Gastroesophageal sphincter (tissue), 4 donors: Measurements from ENCODE around the gene ZFP36. TPM values are rescaled to one million over a fixed set of nuclear protein-coding genes. Genes with fewer than 3 reads are reported as not detected.

Source experiments
- ATAC-seq: fragments of 150-250 bp; one replicate; pipeline ENCODE4 v1.9.1; 2016; ENCODE audit warnings: mild to moderate bottlenecking, moderate library complexity
- H3K27ac ChIP-seq, 4 donors: fragments of 200-600 bp; sonication (generic) in 3 of 4; 1 replicate in 3 of 4; 2 replicates in 1 of 4; pipeline ENCODE4 v1.5.1; 2016 to 2019
- H3K27me3 ChIP-seq: fragments of 200-600 bp; sonication (generic); one replicate; pipeline ENCODE4 v1.5.1; 2019
- H3K36me3 ChIP-seq, 2 donors: fragments of 200-600 bp; sonication (generic); one replicate each; pipeline ENCODE4 v1.5.1; 2019; ENCODE audit warnings: control low read depth in 1 of 2
- H3K4me1 ChIP-seq, 3 donors: fragments of 200-600 bp; sonication (generic); 1 replicate in 2 of 3; 2 replicates in 1 of 3; pipeline ENCODE4 v1.5.1; 2016 to 2019; ENCODE audit warnings: control low read depth in 2 of 3
- H3K4me3 ChIP-seq, 2 donors: fragments of 200-600 bp; sonication (generic); one replicate each; pipeline ENCODE4 v1.5.1; 2019; ENCODE audit warnings: mild to moderate bottlenecking in 1 of 2, moderate library complexity in 1 of 2
- H3K9me3 ChIP-seq, 3 donors: fragments of 200-600 bp; sonication (generic); one replicate each; pipeline ENCODE4 v1.5.1; 2017 to 2019; ENCODE audit warnings: control low read depth in 2 of 3
- CTCF ChIP-seq, 4 experiments: fragments of 200-600 bp in 2 of 4; fragments of 450-650 bp in 2 of 4; sonication (generic) in 1 of 4; IDR thresholded peaks; one replicate each; pipeline ENCODE4 v1.5.1; 2017 to 2019; ENCODE audit warnings: antibody characterized with exemption in 4 of 4, mild to moderate bottlenecking in 2 of 4, moderate library complexity in 2 of 4
- EP300 ChIP-seq: sonication (generic); formaldehyde crosslinking; IDR thresholded peaks from one replicate; pipeline ENCODE4 v1.6.1; 2017; ENCODE audit warnings: antibody characterized with exemption, mild to moderate bottlenecking
- POLR2A ChIP-seq, 2 donors: fragments of 450-650 bp; IDR thresholded peaks; one replicate each; pipeline ENCODE4 v1.6.1; 2017; ENCODE audit warnings: antibody characterized with exemption in 2 of 2, mild to moderate bottlenecking in 2 of 2, moderate library complexity in 1 of 2
- POLR2AphosphoS5 ChIP-seq: sonication (generic); formaldehyde crosslinking; IDR thresholded peaks from one replicate; pipeline ENCODE4 v1.6.1; 2017; ENCODE audit warnings: antibody characterized with exemption
- WGBS, 2 donors: methylation state at CpG; one replicate each; pipeline ENCODE4 v1.1.5; 2018; ENCODE audit warnings: low coverage in 1 of 2; 5-methylcytosine and 5-hydroxymethylcytosine counted together
- total RNA-seq, 4 donors: library from RNA; depleted of rRNA; stranded (reverse); fragments of >200 nt; gene quantifications; one replicate each; pipeline ENCODE4 v1.1.0, GENCODE V29; 2016

ZFP36 gene
- total RNA-seq, 4 donors from 2014 or later, result 78.6 to 276 (median 158) TPM

GRCh38 chr19:39412100-39412866, 5.6 kb downstream of the ZFP36 start, which contains the start of gene PLEKHG2:
Gene PLEKHG2, plus strand, starts transcription at chr19:39412669. Its CDS starts 1,418 bp downstream, at chr19:39414087.
- Histone ChIP-seq H3K27me3 (no peaks in the 10 kb centered on the region), H3K36me3 (peaks cover 4 to 31% of the 10 kb centered on the region in 2 donors), H3K4me1 (peaks cover 0 to 57% (median 24%) of the 10 kb centered on the region in 3 donors), H3K9me3 (no peaks in the 10 kb centered on the region), H3K27ac (peak within 1 kb of the TSS; percentile 99 to 100 (median 99)), H3K4me3 (peak within 1 kb of the TSS; percentile 85 to 90)
- TF ChIP-seq POLR2A (IDR thresholded peaks at IDR 0.05) (peak; percentile 97 to 99), CTCF (IDR thresholded peaks at IDR 0.05) (peak in 3 of 4 experiments; percentile 89 to 94 (median 93)), POLR2AphosphoS5 (peak; percentile 93), EP300 (no peak)
- WGBS, 2 donors, result 0% methylated on average over 15 to 16 of the region's 60 CpGs
- peak; percentile 55 for ATAC-seq

GRCh38 chr19:39412867-39413271, 6.2 kb downstream of the ZFP36 start:
- ATAC-seq, result no peak

GRCh38 chr19:39413272-39413910, 6.7 kb downstream of the ZFP36 start:
- H3K27me3 ChIP-seq, result no peaks in the 10 kb centered on the region
- no peak for ATAC-seq
- no peak for TF ChIP-seq CTCF (IDR thresholded peaks at IDR 0.05)
- TF ChIP-seq EP300, result no peak
- no peak for TF ChIP-seq POLR2A (IDR thresholded peaks at IDR 0.05)
- TF ChIP-seq POLR2AphosphoS5, result peak; percentile 51
- WGBS, 2 donors, result 0 to 1% methylated on average over 10 to 22 of the region's 54 CpGs
- H3K27ac ChIP-seq, result peak overlapping the region; percentile 96 to 100 (median 99)
- H3K4me3 ChIP-seq, result peak overlapping the region; percentile 85 to 90
- peaks cover 0 to 64% (median 24%) of the 10 kb centered on the region in 3 donors for H3K4me1 ChIP-seq
- H3K36me3 ChIP-seq, result peaks cover under 1 to 31% of the 10 kb centered on the region in 2 donors
- no peaks in the 10 kb centered on the region for H3K9me3 ChIP-seq

More at GRCh38 chr19:39412867-39413271, 6.2 kb downstream of the ZFP36 start:
- TF ChIP-seq EP300 (no peak), CTCF (IDR thresholded peaks at IDR 0.05) (peak in 1 of 4 experiments; percentile 1)
- Histone ChIP-seq H3K9me3 (no peaks in the 10 kb centered on the region), H3K36me3 (peaks cover 4 to 31% of the 10 kb centered on the region in 2 donors), H3K27me3 (no peaks in the 10 kb centered on the region), H3K4me3 (peak overlapping the region; percentile 85 to 90), H3K27ac (peak overlapping the region; percentile 96 to 100 (median 99)), H3K4me1 (peaks cover 0 to 63% (median 24%) of the 10 kb centered on the region in 3 donors)
- 0% methylated on average over 2 to 18 of the region's 24 CpGs for WGBS, 2 donors

- Histone ChIP-seq H3K36me3 (peaks cover 0 to 31% of the 10 kb centered on the region in 2 donors), H3K4me1 (peaks cover 0 to 64% (median 24%) of the 10 kb centered on the region in 3 donors), H3K27me3 (no peaks in the 10 kb centered on the region), H3K9me3 (no peaks in the 10 kb centered on the region), H3K27ac (peak overlapping the region; percentile 96 to 100 (median 99)), H3K4me3 (peak overlapping the region; percentile 85 to 90)
- 67 to 86% methylated on average over 1 of the region's 18 CpGs for WGBS, 2 donors
- no peak for TF ChIP-seq POLR2AphosphoS5
- TF ChIP-seq POLR2A (IDR thresholded peaks at IDR 0.05), result no peak
- TF ChIP-seq CTCF (IDR thresholded peaks at IDR 0.05), result no peak
- TF ChIP-seq EP300, result no peak
- ATAC-seq, result no peak
Measured at GRCh38 chr19:39413911-39414608, 7.4 kb downstream of the ZFP36 start.
